Uterus (tissue), 2 donors: ENCODE results near the gene KRTAP22-1.

Source experiments
- CTCF ChIP-seq, 4 experiments: fragments of 200-600 bp in 2 of 4; fragments of 450-650 bp in 2 of 4; sonication (generic) in 2 of 4; IDR thresholded peaks; one replicate each; pipeline ENCODE4 v1.5.1; 2016 to 2019; ENCODE audit warnings: antibody characterized with exemption in 4 of 4, mild to moderate bottlenecking in 2 of 4, moderate library complexity in 1 of 4
- POLR2A ChIP-seq, 2 donors: fragments of 450-650 bp; IDR thresholded peaks; one replicate each; pipeline ENCODE4 v1.6.1; 2016; ENCODE audit warnings: antibody characterized with exemption in 2 of 2, mild to moderate bottlenecking in 1 of 2, moderate library complexity in 1 of 2

- no peak for TF ChIP-seq CTCF (IDR thresholded peaks at IDR 0.05)
- no peak for TF ChIP-seq POLR2A (IDR thresholded peaks at IDR 0.05)
These were observed 33.3 kb upstream of the KRTAP22-1 start for GRCh38 chr21:30567617-30568016.
